HepG2 (cell line): ENCODE measurements around the gene SNAP47. TPM values are rescaled to one million over a fixed set of nuclear protein-coding genes. Genes with fewer than 3 reads are reported as not detected.

Experiments
- ATAC-seq: fragments of 200-7000 bp; cut with Tn5 transposase; 3 replicates; pipeline ENCODE4 v1.9.1; 2020; ENCODE audit warnings: mild to moderate bottlenecking, moderate library complexity
- BruUV-seq: library from RNA; stranded (reverse); fragments of 400-500 nt; replicated peaks from 2 replicates; lab custom pipeline; 2021; lab: Mats Ljungman, UMichigan
- CTCF ChIA-PET: fragments of 300-600 bp; formaldehyde crosslinking; extraction: SDS; loops from one replicate; lab custom pipeline; 2021; ENCODE audit warnings: low total read pairs, inconsistent platforms, low intra/inter-chr PET ratio; lab: Yijun Ruan, JAX
- POLR2A ChIA-PET: fragments of 350-600 bp; sonication (Branson Sonifier 250); formaldehyde crosslinking; loops from one replicate; lab custom pipeline; 2020; ENCODE audit warnings: antibody characterized with exemption, inconsistent platforms; lab: Yijun Ruan, JAX
- DNase-seq: peaks from one replicate; pipeline ENCODE4 v3.0.0-alpha.2; 2015; ENCODE audit warnings: low spot score
- FAIRE-seq: peaks from 3 replicates; lab custom pipeline; 2011; peaks lifted over from hg19 to GRCh38; lab: Jason Lieb, UNC
- H2AFZ ChIP-seq: one replicate; pipeline ENCODE4 v1.6.1; 2011; ENCODE audit warnings: low read length, inconsistent platforms
- H3K27ac ChIP-seq: fragments of 300-600 bp; 3 replicates; pipeline ENCODE4 v1.8.0; 2011; ENCODE audit warnings: mixed run types, mild to moderate bottlenecking, mixed read lengths, low read length, inconsistent platforms; ENCODE audit not compliant: insufficient read depth; ENCODE audit errors: extremely low read length
- H3K27me3 ChIP-seq, 2 experiments: fragments of 200-600 bp in 1 of 2; 2 replicates in 1 of 2; 3 replicates in 1 of 2; pipeline versions ENCODE4 v1.6.0 to v1.8.0; 2011; ENCODE audit warnings: low read length in 2 of 2, mild to moderate bottlenecking in 2 of 2, moderate library complexity in 2 of 2, inconsistent platforms in 1 of 2; ENCODE audit not compliant: insufficient read depth in 2 of 2, control insufficient read depth in 1 of 2
- H3K36me3 ChIP-seq, 2 experiments: fragments of 200-600 bp in 1 of 2; replicated peaks in 1 of 2; 2 replicates in 1 of 2; 3 replicates in 1 of 2; pipeline versions ENCODE4 v1.5.1 to v1.8.0; 2011; ENCODE audit warnings: low read length in 2 of 2, inconsistent platforms in 1 of 2; ENCODE audit not compliant: insufficient read depth in 2 of 2, control insufficient read depth in 1 of 2
- H3K4me1 ChIP-seq: 2 replicates; pipeline ENCODE4 v1.5.1; 2012; ENCODE audit warnings: low read length, inconsistent platforms; ENCODE audit not compliant: insufficient read depth
- H3K4me2 ChIP-seq: 2 replicates; pipeline ENCODE4 v1.6.0; 2011; ENCODE audit warnings: low read depth, low read length, inconsistent platforms
- H3K4me3 ChIP-seq, 3 experiments: fragments of 200-600 bp in 1 of 3; sonication (generic), shearing (Covaris generic) in 1 of 3; replicated peaks in 1 of 3; 2 replicates each; pipeline ENCODE4 v1.5.1; 2011 to 2016; ENCODE audit warnings: low read length in 3 of 3, inconsistent platforms in 2 of 3, low read depth in 2 of 3, mild to moderate bottlenecking in 2 of 3, control low read depth in 1 of 3, mixed read lengths in 1 of 3; ENCODE audit not compliant: insufficient read depth in 1 of 3
- H3K79me2 ChIP-seq: one replicate; pipeline ENCODE4 v1.6.1; 2011; ENCODE audit warnings: low read length, inconsistent platforms; ENCODE audit not compliant: insufficient read depth
- H3K9ac ChIP-seq: 2 replicates; pipeline ENCODE4 v1.6.0; 2011; ENCODE audit warnings: mild to moderate bottlenecking, low read depth, low read length, inconsistent platforms; ENCODE audit not compliant: insufficient read depth
- H3K9me3 ChIP-seq: 2 replicates; pipeline ENCODE4 v1.5.1; 2012; ENCODE audit warnings: mild to moderate bottlenecking, low read length
- H4K20me1 ChIP-seq: 2 replicates; pipeline ENCODE4 v1.6.0; 2011; ENCODE audit warnings: inconsistent platforms, mild to moderate bottlenecking, low read length, moderate library complexity; ENCODE audit not compliant: insufficient read depth
- CAMTA2 ChIP-seq: sonication (generic); formaldehyde crosslinking; IDR thresholded peaks from 2 replicates; pipeline ENCODE4 v1.4.0; 2020; ENCODE audit warnings: mild to moderate bottlenecking, missing genetic modification reagents, borderline replicate concordance
- CBFB ChIP-seq: sonication (generic); formaldehyde crosslinking; IDR thresholded peaks from 2 replicates; pipeline ENCODE4 v1.4.0; 2020; ENCODE audit warnings: missing genetic modification reagents
- HOXA3 ChIP-seq: sonication (generic); formaldehyde crosslinking; IDR thresholded peaks from 2 replicates; pipeline ENCODE4 v1.5.0; 2020; ENCODE audit warnings: missing genetic modification reagents
- HOXA5 ChIP-seq: sonication (generic); formaldehyde crosslinking; IDR thresholded peaks from 2 replicates; pipeline ENCODE4 v1.4.0; 2020; ENCODE audit warnings: missing genetic modification reagents
- KAT8 ChIP-seq: IDR thresholded peaks from 2 replicates; pipeline ENCODE4 v1.6.1; 2016; ENCODE audit warnings: missing genetic modification reagents, missing compliant biosample characterization
- MAZ ChIP-seq, 2 experiments: sonication (generic) in 1 of 2; formaldehyde crosslinking in 1 of 2; IDR thresholded peaks; 2 replicates each; pipeline versions ENCODE4 v1.5.0 to v1.6.1; 2012 to 2020; ENCODE audit warnings: low read depth in 2 of 2, mild to moderate bottlenecking in 2 of 2, borderline replicate concordance in 1 of 2, improper control_type of control experiment in 1 of 2, low read length in 1 of 2, missing genetic modification reagents in 1 of 2, moderate library complexity in 1 of 2
- NFRKB ChIP-seq: fragments of 450-650 bp; IDR thresholded peaks from 2 replicates; pipeline ENCODE4 v1.6.1; 2017
- NR2C2 ChIP-seq: sonication (generic); formaldehyde crosslinking; IDR thresholded peaks from 2 replicates; pipeline ENCODE4 v1.4.0; 2020; ENCODE audit warnings: missing genetic modification reagents, mild to moderate bottlenecking, moderate library complexity, borderline replicate concordance
- NR3C1 ChIP-seq: sonication (generic); formaldehyde crosslinking; IDR thresholded peaks from 2 replicates; pipeline ENCODE4 v1.4.0; 2020; ENCODE audit warnings: missing genetic modification reagents
- ZBTB20 ChIP-seq: sonication (generic); formaldehyde crosslinking; IDR thresholded peaks from 2 replicates; pipeline ENCODE4 v1.8.1; 2023; ENCODE audit warnings: missing genetic modification reagents, low read depth, mild to moderate bottlenecking, borderline replicate concordance
- ZNF260 ChIP-seq: sonication (generic); formaldehyde crosslinking; IDR thresholded peaks from 2 replicates; pipeline ENCODE4 v1.4.0; 2020; ENCODE audit warnings: missing genetic modification reagents, low read depth, mild to moderate bottlenecking, borderline replicate concordance
- ZNF629 ChIP-seq: sonication (generic); formaldehyde crosslinking; conservative IDR thresholded peaks from 2 replicates; pipeline ENCODE4 v1.5.0; 2020; ENCODE audit warnings: missing genetic modification reagents
- ZNF644 ChIP-seq: IDR thresholded peaks from 2 replicates; pipeline ENCODE4 v1.6.1; 2016; ENCODE audit warnings: low read depth
- ZNF724P ChIP-seq: sonication (generic); formaldehyde crosslinking; IDR thresholded peaks from 2 replicates; pipeline ENCODE4 v1.8.0; 2022; ENCODE audit warnings: missing genetic modification reagents, borderline replicate concordance
- ZNF777 ChIP-seq: sonication (generic); formaldehyde crosslinking; IDR thresholded peaks from 2 replicates; pipeline ENCODE4 v1.4.0; 2020; ENCODE audit warnings: missing genetic modification reagents
- ZNF841 ChIP-seq: sonication (generic); formaldehyde crosslinking; IDR thresholded peaks from 2 replicates; pipeline ENCODE4 v1.8.1; 2023; ENCODE audit warnings: missing genetic modification reagents, borderline replicate concordance
- WGBS: methylation state at CpG from one replicate; pipeline ENCODE4 v1.1.6; 2017; ENCODE audit warnings: low lambda C conversion rate; 5-methylcytosine and 5-hydroxymethylcytosine counted together
- in situ Hi-C: cut with HindIII; loops from 2 replicates; pipeline ENCODE4 v1.10.0; 2017; ENCODE audit warnings: low pct_unique_long_range_greater_than_20kb; ENCODE audit not compliant: extremely low pct_ligation_motif_present
- intact Hi-C: fragments of 100-400 bp; cut with micrococcal nuclease; formaldehyde crosslinking; loops from one replicate; pipeline ENCODE4 v1.10.0; 2022; ENCODE audit not compliant: unreplicated experiment
- polyA plus RNA-seq, 8 experiments: library from polyadenylated mRNA; depleted of rRNA in 3 of 8; stranded (reverse) in 7 of 8; unstranded in 1 of 8; fragments of >200 nt; fragmentation: Illumina TruSeq in 4 of 8; extraction: Trizol in 4 of 8; gene quantifications; 2 replicates each; pipeline versions ENCODE4 v1.2.1 to v1.2.3, GENCODE V29; 2011 to 2016; ENCODE audit warnings: low read depth in 4 of 8, missing spikeins in 1 of 8, mixed read lengths in 1 of 8; ENCODE audit not compliant: insufficient read depth in 1 of 8
- total RNA-seq, 5 experiments: library from RNA; depleted of rRNA; stranded (reverse); fragments of >200 nt; fragmentation: Illumina TruSeq; extraction: Trizol; gene quantifications; 2 replicates each; pipeline ENCODE4 v1.2.3, GENCODE V29; 2016; ENCODE audit warnings: low read depth in 1 of 5
- TF ChIP-seq, protein P1 (sequence below): sonication (generic); formaldehyde crosslinking; IDR thresholded peaks from 2 replicates; pipeline ENCODE4 v1.4.0; 2020; ENCODE audit warnings: low read depth, missing genetic modification reagents
- TF ChIP-seq, protein P2 (sequence below): sonication (generic); formaldehyde crosslinking; IDR thresholded peaks from 2 replicates; pipeline ENCODE4 v1.4.0; 2020; ENCODE audit warnings: mild to moderate bottlenecking, low read depth, missing genetic modification reagents
- TF ChIP-seq, protein P3 (sequence below): sonication (generic); formaldehyde crosslinking; IDR thresholded peaks from 2 replicates; pipeline ENCODE4 v1.5.1; 2020; ENCODE audit warnings: missing genetic modification reagents, mild to moderate bottlenecking, borderline replicate concordance
- TF ChIP-seq, protein P4 (sequence below): sonication (generic); formaldehyde crosslinking; IDR thresholded peaks from 2 replicates; pipeline ENCODE4 v1.8.1; 2023; ENCODE audit warnings: mild to moderate bottlenecking, moderate library complexity, missing genetic modification reagents

SNAP47 gene
- total and polyA plus RNA-seq, 2 of the 13 experiments (the other 11 are each of a cell fraction or from before 2014, with no cell fraction given): 13.6 to 25.1 TPM

DNA sequence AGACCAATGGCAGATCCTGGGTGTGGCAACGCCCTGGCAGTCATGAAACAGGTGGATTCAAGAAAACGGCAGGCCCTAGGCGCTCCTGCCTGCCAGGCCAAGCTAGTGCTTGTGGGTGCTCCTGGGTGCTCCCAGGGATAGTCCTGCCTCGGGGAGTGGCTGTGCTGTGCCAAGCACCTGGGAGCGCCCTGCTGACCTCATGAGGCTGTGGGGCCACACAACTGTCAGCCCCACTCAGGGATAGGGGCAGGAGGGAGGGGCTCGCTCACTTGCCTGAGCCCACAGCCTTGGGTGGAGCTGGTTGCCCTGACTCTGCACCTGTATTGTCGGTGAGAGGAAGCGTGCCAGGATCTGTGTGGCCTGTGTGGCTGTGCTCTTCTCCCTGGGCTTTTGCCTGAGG, 9.4 kb downstream of the SNAP47 start:
- Histone ChIP-seq H4K20me1 (0 out of 2 replicates have a peak, but pooled peaks cover 4% of the 10 kb centered on the region), H3K9me3 (no peaks in the 10 kb centered on the region), H3K27ac (no peak overlapping the region), H3K4me1 (no peaks in the 10 kb centered on the region), H3K36me3 (peaks cover 6 to 27% of the 10 kb centered on the region in 2 experiments; a peak in 4 of 5 replicates), H3K4me2 (no peak overlapping the region), H3K4me3 (no peak overlapping the region), H2AFZ (no peak overlapping the region), H3K27me3 (no peaks in the 10 kb centered on the region), H3K79me2 (peaks cover 20% of the 10 kb centered on the region), H3K9ac (no peak overlapping the region)
- intact Hi-C loops: no loop called here
- DNase-seq (no peak), FAIRE-seq (no peak), ATAC-seq (no peak)
- CTCF ChIA-PET: no interaction called here
- BruUV-seq: no TSS peak
- POLR2A ChIA-PET: no interaction called here
- 88% methylated on average over 3 of the region's 8 CpGs for WGBS
- TF ChIP-seq ZNF260 (CRISPR knock-in tag) (no peak), NFRKB (no peak), CAMTA2 (no peak), MAZ (IDR thresholded peaks at IDR 0.05; ENCODE audit: borderline replicate concordance, low read depth, low read length) (no peak), MAZ (CRISPR knock-in tag; IDR thresholded peaks at IDR 0.05; ENCODE audit: low read depth) (no peak), ZBTB20 (CRISPR knock-in tag) (no peak), ZNF777 (CRISPR knock-in tag) (no peak), ZNF629 (CRISPR knock-in tag) (no peak), HOXA5 (CRISPR knock-in tag) (no peak), KAT8 (no peak), NR2C2 (CRISPR knock-in tag) (no peak), ZNF724P (CRISPR knock-in tag) (no peak), ZNF841 (CRISPR knock-in tag) (no peak), HOXA3 (CRISPR knock-in tag) (no peak), NR3C1 (CRISPR knock-in tag) (no peak), ZNF644 (no peak), CBFB (CRISPR knock-in tag) (no peak)
- TF ChIP-seq, protein P1, sequence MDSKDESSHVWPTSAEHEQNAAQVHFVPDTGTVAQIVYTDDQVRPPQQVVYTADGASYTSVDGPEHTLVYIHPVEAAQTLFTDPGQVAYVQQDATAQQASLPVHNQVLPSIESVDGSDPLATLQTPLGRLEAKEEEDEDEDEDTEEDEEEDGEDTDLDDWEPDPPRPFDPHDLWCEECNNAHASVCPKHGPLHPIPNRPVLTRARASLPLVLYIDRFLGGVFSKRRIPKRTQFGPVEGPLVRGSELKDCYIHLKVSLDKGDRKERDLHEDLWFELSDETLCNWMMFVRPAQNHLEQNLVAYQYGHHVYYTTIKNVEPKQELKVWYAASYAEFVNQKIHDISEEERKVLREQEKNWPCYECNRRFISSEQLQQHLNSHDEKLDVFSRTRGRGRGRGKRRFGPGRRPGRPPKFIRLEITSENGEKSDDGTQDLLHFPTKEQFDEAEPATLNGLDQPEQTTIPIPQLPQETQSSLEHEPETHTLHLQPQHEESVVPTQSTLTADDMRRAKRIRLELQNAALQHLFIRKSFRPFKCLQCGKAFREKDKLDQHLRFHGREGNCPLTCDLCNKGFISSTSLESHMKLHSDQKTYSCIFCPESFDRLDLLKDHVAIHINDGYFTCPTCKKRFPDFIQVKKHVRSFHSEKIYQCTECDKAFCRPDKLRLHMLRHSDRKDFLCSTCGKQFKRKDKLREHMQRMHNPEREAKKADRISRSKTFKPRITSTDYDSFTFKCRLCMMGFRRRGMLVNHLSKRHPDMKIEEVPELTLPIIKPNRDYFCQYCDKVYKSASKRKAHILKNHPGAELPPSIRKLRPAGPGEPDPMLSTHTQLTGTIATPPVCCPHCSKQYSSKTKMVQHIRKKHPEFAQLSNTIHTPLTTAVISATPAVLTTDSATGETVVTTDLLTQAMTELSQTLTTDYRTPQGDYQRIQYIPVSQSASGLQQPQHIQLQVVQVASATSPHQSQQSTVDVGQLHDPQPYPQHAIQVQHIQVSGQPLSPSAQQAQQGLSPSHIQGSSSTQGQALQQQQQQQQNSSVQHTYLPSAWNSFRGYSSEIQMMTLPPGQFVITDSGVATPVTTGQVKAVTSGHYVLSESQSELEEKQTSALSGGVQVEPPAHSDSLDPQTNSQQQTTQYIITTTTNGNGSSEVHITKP: no peak
- TF ChIP-seq, protein P2, sequence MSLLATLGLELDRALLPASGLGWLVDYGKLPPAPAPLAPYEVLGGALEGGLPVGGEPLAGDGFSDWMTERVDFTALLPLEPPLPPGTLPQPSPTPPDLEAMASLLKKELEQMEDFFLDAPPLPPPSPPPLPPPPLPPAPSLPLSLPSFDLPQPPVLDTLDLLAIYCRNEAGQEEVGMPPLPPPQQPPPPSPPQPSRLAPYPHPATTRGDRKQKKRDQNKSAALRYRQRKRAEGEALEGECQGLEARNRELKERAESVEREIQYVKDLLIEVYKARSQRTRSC: no peak
- TF ChIP-seq, protein P3, sequence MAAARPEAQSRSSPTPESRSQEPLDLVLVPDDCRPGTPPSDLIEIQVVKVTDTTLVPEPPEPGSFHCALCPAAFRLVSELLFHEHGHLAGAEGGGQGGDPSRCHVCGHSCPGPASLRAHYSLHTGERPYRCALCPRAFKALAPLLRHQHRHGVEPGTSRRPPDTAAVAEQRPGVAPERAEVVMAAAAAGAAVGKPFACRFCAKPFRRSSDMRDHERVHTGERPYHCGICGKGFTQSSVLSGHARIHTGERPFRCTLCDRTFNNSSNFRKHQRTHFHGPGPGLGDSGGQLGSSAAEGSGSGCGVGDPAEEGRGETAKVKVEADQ (CRISPR knock-in tag): no peak
- TF ChIP-seq, protein P4, sequence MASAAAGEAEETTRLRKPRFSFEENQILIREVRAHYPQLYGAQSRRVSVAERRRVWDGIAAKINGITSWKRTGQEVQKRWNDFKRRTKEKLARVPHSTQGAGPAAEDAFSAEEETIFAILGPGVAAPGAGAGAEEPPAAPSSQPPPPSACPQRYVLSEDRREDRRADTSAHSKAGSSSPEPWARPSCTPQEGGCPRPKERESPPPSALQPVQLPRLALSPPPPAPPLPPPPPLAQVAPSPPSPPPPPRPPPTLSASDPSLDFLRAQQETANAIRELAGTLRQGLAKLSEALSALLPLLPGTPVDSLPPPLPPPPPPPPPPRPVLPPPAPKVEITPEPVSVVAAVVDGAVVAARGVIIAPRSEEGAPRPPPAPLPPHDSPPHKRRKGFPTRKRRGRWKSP (CRISPR knock-in tag): no peak
- in situ Hi-C loops: loop anchor here (10.0 kb wide), 1 partner anchor 260 kb away; no protein-coding TSS in a partner anchor
